ENCODE data around the gene SLCO4C1.

SLCO4C1 gene

DNA sequence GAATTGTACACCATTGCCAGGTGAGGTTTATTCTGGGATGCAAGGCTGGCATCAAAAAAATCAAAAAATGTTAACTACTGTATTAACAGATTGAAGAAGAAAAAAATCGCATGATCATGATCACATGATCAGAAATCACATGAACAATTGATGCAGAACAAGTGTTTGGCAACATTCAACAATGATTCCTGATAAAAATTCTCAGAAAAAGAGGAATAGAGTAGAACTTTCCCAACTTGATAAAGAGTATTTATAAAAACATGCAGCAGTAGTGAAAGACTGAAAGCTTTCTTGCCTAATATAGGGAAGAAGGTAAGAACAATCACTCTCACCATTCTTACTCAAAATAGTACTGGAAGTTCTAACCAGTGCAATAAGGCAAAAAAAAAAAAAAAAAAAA, 16.4 kb downstream of the SLCO4C1 start:
- H3K9ac ChIP-seq (ENCODE audit: low read depth, low read length) = no peak overlapping the region
- no peak overlapping the region for H3K27ac ChIP-seq (ENCODE audit: low read length)
- no peaks in the 10 kb centered on the region for H3K9me3 ChIP-seq (ENCODE audit: insufficient read depth, low read length, severe bottlenecking)
- H3K79me2 ChIP-seq (ENCODE audit: insufficient read depth, low read length) = no peaks in the 10 kb centered on the region
- H3K4me1 ChIP-seq (ENCODE audit: insufficient read depth, low read length) = no peaks in the 10 kb centered on the region
- H3K27me3 ChIP-seq (ENCODE audit: insufficient read depth, low read length, poor library complexity) = no peaks in the 10 kb centered on the region
- H3K4me3 ChIP-seq (ENCODE audit: low read depth in 1 of 2, low read length in 2 of 2) = no peak overlapping the region
- H4K20me1 ChIP-seq (ENCODE audit: insufficient read depth, low read length) = no peaks in the 10 kb centered on the region
- TF ChIP-seq, protein P1, sequence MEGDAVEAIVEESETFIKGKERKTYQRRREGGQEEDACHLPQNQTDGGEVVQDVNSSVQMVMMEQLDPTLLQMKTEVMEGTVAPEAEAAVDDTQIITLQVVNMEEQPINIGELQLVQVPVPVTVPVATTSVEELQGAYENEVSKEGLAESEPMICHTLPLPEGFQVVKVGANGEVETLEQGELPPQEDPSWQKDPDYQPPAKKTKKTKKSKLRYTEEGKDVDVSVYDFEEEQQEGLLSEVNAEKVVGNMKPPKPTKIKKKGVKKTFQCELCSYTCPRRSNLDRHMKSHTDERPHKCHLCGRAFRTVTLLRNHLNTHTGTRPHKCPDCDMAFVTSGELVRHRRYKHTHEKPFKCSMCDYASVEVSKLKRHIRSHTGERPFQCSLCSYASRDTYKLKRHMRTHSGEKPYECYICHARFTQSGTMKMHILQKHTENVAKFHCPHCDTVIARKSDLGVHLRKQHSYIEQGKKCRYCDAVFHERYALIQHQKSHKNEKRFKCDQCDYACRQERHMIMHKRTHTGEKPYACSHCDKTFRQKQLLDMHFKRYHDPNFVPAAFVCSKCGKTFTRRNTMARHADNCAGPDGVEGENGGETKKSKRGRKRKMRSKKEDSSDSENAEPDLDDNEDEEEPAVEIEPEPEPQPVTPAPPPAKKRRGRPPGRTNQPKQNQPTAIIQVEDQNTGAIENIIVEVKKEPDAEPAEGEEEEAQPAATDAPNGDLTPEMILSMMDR (IDR thresholded peaks at IDR 0.05; ENCODE audit: borderline replicate concordance, extremely low read depth, low read length, poor library complexity, severe bottlenecking) = no peak
- TF ChIP-seq EZH2 (IDR thresholded peaks at IDR 0.05; ENCODE audit: borderline replicate concordance, low read depth, low read length, severe bottlenecking) = no peak
- DNase-seq = no peak
- no peak overlapping the region for H3K4me2 ChIP-seq (ENCODE audit: insufficient read depth, low read length)
- ATAC-seq (ENCODE audit: insufficient read depth, low read depth) = no peak
- no peaks in the 10 kb centered on the region for H3K36me3 ChIP-seq (ENCODE audit: insufficient read depth, low read length)
- no peak overlapping the region for H2AFZ ChIP-seq (ENCODE audit: low read depth, low read length)

DNA sequence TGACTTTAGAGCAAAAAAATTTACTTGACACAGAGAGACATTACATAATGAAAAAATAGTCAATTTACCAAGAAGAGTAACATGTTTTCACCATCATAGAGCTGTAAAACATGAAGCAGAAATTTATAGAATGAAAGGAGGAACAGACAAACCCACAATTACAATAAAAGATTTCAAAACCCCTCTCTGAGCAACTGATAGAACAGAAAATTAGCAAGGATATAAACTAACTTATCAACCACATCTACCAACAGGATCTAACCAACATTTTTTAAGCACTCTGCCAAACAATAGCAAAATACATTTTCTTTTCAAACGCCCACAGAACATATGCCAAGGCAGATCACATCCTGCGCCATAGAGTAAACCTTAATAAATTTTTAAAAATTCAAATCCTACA, 17.9 kb downstream of the SLCO4C1 start:
- no peak for TF ChIP-seq EZH2 (IDR thresholded peaks at IDR 0.05; ENCODE audit: borderline replicate concordance, low read depth, low read length, severe bottlenecking)
- TF ChIP-seq, protein P1 (IDR thresholded peaks at IDR 0.05; ENCODE audit: borderline replicate concordance, extremely low read depth, low read length, poor library complexity, severe bottlenecking) = no peak
- ATAC-seq (ENCODE audit: insufficient read depth, low read depth) (no peak), DNase-seq (no peak)
- no peak overlapping the region for H3K4me3 ChIP-seq (ENCODE audit: low read depth in 1 of 2, low read length in 2 of 2)
- no peak overlapping the region for H3K9ac ChIP-seq (ENCODE audit: low read depth, low read length)
- no peaks in the 10 kb centered on the region for H3K4me1 ChIP-seq (ENCODE audit: insufficient read depth, low read length)
- H2AFZ ChIP-seq (ENCODE audit: low read depth, low read length) = no peak overlapping the region
- no peaks in the 10 kb centered on the region for H3K9me3 ChIP-seq (ENCODE audit: insufficient read depth, low read length, severe bottlenecking)
- H3K4me2 ChIP-seq (ENCODE audit: insufficient read depth, low read length) = no peak overlapping the region
- H3K79me2 ChIP-seq (ENCODE audit: insufficient read depth, low read length) = no peaks in the 10 kb centered on the region
- no peaks in the 10 kb centered on the region for H3K27me3 ChIP-seq (ENCODE audit: insufficient read depth, low read length, poor library complexity)
- H3K27ac ChIP-seq (ENCODE audit: low read length) = no peak overlapping the region
- H4K20me1 ChIP-seq (ENCODE audit: insufficient read depth, low read length) = no peaks in the 10 kb centered on the region
- no peaks in the 10 kb centered on the region for H3K36me3 ChIP-seq (ENCODE audit: insufficient read depth, low read length)

DNA sequence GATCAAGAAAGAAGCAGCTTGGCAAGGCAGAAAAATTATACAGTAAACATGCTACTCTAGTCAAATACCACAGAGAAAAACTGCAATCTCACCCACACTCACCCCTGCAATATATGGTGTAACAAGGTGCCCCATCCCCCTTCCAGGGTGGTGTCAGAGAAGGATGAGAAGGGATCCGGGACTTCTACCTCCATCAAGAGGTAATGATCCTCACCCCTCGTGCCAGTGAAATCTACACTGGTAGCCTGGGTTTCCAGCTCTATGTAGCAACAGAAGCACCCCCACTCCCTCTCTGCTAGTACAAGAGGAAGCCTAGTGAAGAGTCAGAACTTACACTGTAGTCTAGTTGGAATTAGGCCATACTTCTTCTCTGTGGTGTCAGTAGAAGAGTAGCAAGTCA, 18.9 kb downstream of the SLCO4C1 start:
- Histone ChIP-seq H3K27me3 (ENCODE audit: insufficient read depth, low read length, poor library complexity) (no peaks in the 10 kb centered on the region), H3K79me2 (ENCODE audit: insufficient read depth, low read length) (no peaks in the 10 kb centered on the region), H3K9me3 (ENCODE audit: insufficient read depth, low read length, severe bottlenecking) (no peaks in the 10 kb centered on the region), H3K27ac (ENCODE audit: low read length) (no peak overlapping the region), H3K4me3 (ENCODE audit: low read depth in 1 of 2, low read length in 2 of 2) (no peak overlapping the region), H3K4me1 (ENCODE audit: insufficient read depth, low read length) (no peaks in the 10 kb centered on the region), H3K36me3 (ENCODE audit: insufficient read depth, low read length) (no peaks in the 10 kb centered on the region), H3K4me2 (ENCODE audit: insufficient read depth, low read length) (no peak overlapping the region), H2AFZ (ENCODE audit: low read depth, low read length) (no peak overlapping the region), H4K20me1 (ENCODE audit: insufficient read depth, low read length) (no peaks in the 10 kb centered on the region), H3K9ac (ENCODE audit: low read depth, low read length) (no peak overlapping the region)
- no peak for ATAC-seq (ENCODE audit: insufficient read depth, low read depth)
- DNase-seq = no peak
- TF ChIP-seq, protein P1 (IDR thresholded peaks at IDR 0.05; ENCODE audit: borderline replicate concordance, extremely low read depth, low read length, poor library complexity, severe bottlenecking) = no peak
- TF ChIP-seq EZH2 (IDR thresholded peaks at IDR 0.05; ENCODE audit: borderline replicate concordance, low read depth, low read length, severe bottlenecking) = no peak

DNA sequence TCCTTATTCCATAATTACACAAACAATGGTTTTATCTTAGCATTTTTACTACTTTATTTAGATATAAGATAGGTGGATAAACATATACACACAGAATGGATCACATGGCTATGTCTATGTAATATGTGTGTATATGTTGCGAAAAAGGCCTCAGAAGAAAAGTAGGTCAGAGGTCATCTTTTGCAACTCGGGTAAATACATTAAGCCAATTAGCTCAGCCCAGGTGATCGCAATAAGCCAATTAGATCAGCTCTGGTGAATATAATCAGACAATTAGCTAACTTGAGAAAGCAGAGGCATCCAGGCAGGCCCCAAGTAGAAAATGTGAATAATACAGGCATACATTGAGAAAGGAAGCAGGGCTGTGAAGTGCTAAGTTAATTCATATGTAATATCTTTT, 24.3 kb downstream of the SLCO4C1 start:
- Histone ChIP-seq H3K27ac (ENCODE audit: low read length) (no peak overlapping the region), H2AFZ (ENCODE audit: low read depth, low read length) (no peak overlapping the region), H3K9me3 (ENCODE audit: insufficient read depth, low read length, severe bottlenecking) (no peaks in the 10 kb centered on the region), H3K4me1 (ENCODE audit: insufficient read depth, low read length) (no peaks in the 10 kb centered on the region), H3K27me3 (ENCODE audit: insufficient read depth, low read length, poor library complexity) (no peaks in the 10 kb centered on the region), H3K79me2 (ENCODE audit: insufficient read depth, low read length) (no peaks in the 10 kb centered on the region), H3K4me3 (ENCODE audit: low read depth in 1 of 2, low read length in 2 of 2) (no peak overlapping the region), H3K9ac (ENCODE audit: low read depth, low read length) (no peak overlapping the region), H3K4me2 (ENCODE audit: insufficient read depth, low read length) (no peak overlapping the region), H3K36me3 (ENCODE audit: insufficient read depth, low read length) (no peaks in the 10 kb centered on the region), H4K20me1 (ENCODE audit: insufficient read depth, low read length) (no peaks in the 10 kb centered on the region)
- DNase-seq (no peak), ATAC-seq (ENCODE audit: insufficient read depth, low read depth) (no peak)
- TF ChIP-seq EZH2 (IDR thresholded peaks at IDR 0.05; ENCODE audit: borderline replicate concordance, low read depth, low read length, severe bottlenecking) = no peak
- TF ChIP-seq, protein P1 (IDR thresholded peaks at IDR 0.05; ENCODE audit: borderline replicate concordance, extremely low read depth, low read length, poor library complexity, severe bottlenecking) = no peak

Measured in DND-41 (cell line).